GM04503 (cell line): Measurements from ENCODE around the gene KCNMA1.

Experiments
- DNase-seq: peaks from one replicate; pipeline ENCODE4 v3.0.0-alpha.2; 2012; ENCODE audit warnings: low read depth

The KCNMA1 gene

DNA sequence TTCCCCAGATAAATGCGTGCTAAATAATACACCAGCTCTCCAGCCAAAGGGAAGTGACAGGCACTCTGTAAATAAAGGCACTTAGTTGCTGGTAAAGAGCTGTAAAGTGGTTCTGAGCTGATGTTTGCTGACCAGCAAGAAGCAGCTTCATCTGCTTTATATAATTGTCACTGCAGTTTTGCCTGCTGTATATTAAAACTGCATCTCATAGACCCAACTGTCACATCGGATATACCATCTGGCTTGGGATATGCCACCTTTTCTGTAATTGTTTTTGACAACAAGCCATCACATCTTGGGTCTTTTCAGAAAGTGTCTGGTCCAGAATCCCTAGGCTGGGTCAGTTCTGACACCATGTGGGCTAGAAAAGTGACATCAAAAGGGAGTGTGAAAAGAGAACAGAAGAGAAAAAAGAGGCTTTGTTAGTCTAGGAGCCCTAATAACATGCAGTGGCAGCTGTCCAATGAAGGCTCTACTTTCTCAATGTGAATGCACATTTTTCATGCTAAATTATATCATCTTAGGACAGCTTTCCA is 697.6 kb downstream of the KCNMA1 start:
- no peak for DNase-seq

DNA sequence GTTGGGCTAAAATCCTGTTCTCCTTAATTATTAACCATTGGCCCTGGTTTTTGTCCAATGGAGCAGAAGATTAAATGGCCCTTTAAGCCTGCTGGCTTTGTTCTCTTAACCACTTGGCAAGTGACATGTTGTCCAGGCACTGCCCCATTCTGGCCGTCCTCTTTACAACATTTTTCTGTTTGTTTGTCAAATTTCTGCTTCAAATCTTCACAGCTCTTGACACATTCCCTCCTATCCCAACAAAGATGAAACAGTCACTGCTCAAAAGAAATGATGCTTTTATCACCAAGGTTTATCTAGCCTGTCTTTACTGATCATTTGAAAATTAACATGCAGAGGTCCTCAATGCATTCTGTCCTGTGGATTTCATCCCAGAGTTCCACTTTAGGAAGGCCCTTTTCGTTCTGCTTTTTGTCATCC is 700.4 kb downstream of the KCNMA1 start:
- no peak for DNase-seq

DNA sequence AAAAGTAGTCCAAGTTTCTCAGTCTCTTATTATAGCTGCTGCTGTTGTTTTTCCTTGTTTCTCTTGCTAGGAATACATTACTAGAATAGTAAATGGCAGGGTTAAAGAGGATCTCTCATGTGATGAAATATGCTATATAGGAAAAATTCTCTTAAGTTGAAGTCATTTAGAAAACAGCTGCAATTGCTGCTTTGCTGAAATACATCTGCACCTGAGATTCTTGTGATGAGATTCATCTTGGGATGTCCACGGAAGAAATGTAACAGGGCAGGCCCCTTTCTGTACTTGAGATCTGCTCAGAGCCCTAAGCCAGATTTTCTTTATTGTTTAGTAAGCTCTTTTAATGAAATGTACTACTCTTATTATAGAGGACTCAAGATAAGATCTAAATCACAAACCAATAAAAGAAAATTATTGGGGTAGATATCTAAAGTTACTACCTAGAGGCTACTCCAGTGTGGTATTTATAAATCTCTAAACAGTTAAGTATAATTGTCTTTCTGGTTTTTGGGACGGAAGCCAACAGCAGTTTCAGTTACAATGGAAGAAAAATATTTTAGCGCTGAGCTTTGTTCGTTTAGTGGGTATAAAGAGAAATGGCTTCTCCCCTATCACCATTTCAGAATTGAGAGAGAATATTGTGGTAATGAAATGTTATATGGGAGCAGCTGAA is 701.5 kb downstream of the KCNMA1 start:
- DNase-seq, result no peak

DNA sequence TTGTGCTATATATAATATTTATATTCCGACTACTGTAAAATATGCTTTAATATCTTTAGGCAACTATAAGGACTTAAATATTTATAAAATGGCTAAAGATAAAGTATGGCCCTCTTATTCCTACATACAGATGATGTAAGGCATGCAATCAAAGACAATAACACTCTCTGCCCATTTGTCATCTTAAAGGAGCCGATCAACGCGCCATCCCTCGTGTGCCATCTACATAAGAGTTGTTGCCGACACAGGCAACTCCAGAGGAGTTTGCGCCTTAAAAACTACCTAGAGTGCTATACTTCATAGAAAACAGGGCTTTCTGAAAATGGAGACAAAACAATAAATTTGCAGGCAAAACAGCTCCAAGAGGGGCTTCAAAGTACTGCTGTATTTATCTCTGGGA is 709.0 kb downstream of the KCNMA1 start:
- no peak for DNase-seq

DNA sequence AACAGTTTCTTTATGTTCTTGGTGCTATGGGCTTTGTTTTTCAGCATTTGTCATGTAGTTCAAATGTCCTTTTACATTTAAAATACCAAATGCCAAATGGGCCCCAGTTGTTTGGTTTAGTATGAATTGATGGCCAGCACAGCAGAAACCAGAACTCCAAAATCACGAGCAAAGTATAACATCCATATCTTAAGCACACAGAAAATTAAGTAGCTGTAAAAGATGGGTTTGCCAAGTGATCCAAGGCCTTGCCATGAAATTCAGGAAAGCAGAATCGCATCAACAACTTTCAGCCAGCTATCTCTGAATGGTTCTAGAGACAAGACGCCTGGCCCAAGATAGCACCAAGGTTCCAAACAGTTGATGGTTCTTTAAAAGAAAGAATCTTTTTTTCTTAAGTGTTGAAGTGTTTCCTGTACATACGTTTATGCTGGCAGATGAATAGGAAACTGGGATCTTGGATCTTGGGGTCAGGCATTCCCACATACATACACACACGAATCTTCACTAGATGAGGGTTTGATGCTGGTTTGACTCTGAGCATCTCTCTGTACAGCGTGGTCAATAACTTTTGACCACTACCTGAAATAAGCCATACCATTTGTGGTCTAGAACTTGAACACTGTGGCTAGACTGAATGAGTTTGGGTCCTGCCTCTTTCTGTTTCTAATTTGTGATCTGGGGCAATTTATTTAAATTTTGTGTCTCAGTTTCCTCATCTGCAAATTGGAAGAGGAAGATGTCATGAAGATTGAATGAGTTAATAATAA is 711.8 kb downstream of the KCNMA1 start:
- no peak for DNase-seq

DNA sequence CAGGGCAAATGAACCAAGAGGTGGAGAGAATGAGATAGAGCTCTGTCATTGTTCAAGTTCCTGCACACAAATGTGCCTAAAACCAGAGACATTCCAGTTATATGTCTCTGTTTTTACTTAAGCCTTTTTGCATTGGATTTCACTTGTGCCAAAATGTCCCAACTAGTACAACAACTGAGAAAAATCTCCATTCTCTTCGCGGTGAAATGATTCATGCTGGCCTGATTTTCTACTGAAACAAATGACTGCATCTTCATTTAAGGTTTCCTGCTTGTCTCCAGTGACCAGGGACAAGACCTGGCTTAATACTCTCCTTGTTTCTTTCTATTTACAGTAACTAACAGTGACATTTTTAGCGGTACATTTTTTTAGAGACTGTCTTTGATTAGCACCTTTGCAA is 714.9 kb downstream of the KCNMA1 start:
- no peak for DNase-seq

DNA sequence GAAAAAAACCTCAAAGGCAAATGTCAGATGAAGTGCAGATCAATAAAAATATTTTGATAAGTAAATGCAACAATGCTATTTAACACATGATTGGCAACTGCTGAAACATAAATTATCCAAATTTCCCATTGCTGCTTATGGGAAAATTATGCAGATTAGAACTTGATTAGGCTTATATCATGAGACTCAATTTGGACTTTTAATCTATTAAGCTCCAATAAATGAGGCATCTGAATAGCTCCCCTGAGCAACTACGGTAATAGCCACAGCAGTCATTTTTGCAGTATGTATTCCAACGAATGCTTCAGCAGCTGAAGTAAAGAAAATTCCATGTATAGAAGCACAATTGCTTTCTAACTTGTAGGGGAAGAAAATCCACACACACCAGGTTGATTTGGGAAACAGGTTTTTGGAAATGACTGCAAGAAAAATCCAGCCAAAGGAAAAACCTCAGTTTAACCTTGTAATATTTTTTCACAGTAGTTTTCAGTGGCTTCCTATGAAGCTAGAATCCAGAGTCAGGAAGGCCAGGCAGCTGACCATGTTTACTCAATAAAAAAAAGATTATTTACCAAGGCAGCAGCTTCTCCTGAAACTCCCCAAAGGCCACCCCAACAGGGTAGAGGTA is 716.1 kb downstream of the KCNMA1 start:
- DNase-seq, result no peak

DNA sequence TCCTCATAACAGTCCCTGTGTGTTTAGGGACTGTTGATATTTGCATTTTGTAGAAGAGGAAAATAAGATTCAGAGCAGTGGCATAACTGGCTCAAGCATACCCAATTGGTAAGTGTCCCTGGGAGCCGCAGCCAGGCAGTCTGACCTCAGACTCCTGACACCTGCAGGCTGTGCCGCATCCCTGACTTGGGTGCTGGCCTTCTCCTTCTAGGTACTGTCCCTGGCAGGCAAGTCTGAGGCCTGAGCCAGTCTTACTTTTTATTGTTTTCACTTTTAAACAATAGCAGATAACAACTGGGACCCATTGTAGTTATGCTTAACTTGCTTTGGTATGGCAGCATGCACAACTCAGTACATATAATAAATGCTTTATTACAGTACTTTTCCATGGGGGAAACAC is 717.0 kb downstream of the KCNMA1 start:
- no peak for DNase-seq

DNA sequence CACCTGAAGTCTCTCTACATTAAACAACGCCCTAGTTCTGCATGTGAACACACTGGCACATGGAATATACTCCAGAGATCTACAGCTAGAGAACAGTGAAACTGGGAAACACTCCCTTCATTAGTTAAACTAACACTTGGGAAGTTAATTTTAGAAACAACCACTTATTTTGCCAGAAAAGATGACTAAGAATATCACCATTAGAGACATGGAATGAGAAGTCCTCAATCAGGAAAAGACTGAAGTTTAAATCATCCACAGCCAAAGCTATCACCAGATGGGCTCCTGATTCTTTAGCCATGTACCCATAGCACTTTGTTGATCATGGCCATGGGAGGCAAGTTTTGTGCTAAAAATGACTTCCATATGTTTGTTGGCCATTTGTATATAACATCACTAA is 719.5 kb downstream of the KCNMA1 start:
- DNase-seq, result no peak

DNA sequence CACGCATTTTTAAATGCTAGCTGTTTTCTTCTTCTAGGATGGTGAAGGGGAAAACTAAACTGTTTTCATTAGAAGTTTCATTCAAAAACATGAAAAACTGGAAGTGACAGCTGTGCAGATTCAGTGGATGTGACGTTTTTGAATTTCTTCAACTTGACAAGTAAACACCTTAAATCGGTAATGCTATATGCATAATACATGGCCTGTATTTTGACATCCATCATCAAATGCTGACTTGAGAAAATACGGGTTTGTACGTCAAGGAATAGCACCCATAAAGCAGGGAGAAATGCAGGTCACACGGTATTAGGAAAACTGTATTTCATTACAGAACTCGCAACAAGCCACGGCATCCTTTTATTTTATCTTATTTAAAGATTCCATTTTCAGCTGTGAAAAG is 720.5 kb downstream of the KCNMA1 start:
- no peak for DNase-seq

DNA sequence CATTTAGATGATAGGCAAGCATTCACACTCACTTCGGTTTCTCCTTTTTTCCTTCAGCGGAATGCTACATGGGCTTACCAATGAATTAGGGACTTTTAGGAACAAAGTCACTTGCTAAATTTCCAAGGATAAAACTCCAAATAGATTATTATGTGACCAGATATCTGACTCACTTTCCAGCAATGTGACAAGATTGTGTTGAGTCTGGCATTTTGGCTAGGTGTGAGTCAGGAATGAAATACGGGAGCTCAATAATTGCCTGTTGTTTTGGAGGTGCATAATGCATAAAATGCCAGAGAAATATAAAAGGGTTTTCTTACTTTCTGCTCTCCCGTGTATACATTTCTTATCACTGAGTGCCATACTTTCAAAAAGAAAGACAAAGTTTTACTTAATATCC is 721.1 kb downstream of the KCNMA1 start:
- DNase-seq, result no peak

DNA sequence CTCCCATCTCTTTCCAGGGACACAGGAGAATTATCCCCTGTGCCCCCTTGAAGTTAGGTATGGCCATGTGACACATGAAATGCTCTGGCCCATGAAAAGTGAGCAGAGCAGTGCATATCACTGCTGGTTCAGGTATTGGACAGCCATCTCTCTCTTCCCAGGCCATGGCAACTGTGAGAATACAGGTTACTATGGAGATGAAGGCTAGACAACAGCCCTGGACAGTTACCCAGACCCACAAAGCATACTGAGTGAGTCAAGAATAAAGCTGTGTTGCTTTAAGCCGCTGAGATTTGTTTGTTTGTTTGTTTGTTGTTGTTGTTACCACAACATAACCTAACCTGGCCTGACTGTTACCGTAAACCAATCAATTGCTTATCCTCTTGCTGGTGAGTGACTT is 722.3 kb downstream of the KCNMA1 start:
- no peak for DNase-seq

DNA sequence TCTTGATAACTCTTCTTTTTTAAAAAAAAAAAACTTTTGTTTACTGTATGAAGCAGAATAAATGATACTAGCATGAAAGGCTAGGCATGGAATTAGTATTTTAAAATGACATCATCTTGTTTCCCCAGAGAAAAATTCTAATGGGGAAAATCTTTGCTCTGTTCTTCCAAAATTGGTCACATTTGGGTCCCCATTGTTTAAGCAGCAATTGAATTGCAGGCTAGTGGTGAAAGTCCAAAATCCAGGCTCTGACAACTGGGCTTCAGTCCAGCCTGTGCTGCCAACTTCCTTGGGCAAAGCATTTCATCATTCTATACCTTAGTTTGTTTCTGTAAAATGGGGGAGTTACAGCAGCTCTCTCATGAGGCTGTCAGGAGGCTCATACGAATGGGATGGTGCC is 726.4 kb downstream of the KCNMA1 start:
- DNase-seq, result no peak

DNA sequence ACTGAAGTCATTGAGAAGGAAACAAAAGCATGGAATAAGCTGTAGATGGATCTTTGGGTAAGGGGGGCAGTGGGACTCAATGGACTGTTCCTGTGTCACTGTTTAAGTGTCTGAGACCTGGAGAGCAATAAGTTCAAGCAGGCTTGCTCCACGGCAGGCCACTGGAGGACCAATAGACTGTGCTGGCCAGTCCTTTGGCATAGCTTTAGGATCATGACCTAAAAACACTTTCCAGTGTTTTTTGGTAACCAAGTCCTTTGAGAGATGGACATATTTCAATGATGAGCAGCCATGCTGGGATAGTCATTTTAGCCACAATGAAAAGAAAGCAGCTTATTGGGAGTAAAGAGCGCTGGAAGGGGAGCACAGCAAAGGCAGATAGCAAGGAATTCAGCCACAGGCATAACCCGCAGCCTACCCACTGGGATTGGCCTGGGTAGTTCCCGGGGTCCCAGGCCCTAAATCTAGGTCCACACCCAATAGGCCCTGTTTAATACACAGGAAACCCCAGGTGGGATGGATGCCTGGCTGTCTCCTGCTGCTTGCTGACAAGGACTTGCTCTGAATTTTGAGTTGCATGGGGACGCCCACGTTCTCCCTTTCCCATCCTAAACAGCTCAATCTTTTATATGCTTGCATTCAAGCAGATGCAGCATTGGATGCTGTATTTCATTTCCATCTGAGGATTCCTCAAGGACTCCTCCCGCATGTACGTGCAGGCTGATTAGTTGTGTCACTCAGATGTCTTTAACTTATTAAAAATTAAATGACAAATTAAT is 727.2 kb downstream of the KCNMA1 start:
- DNase-seq, result no peak

DNA sequence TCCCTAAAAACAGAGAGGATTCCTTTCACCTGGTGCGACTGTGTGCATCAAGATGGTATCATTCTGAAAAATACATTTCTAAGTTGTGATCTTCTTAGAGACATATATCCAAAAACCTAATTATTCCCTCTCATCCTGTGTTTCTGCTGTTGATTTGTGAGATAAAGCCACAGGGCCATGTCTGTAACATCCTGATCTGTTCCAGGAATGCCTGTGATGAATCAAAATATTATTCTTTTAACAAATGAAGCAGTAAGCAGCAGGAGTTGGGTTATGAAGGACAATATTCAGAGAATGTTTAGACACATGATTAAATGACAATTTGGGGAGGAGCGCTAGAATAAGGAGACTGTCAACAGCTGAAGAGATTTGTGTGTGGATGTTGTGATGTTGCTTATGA is 731.4 kb downstream of the KCNMA1 start:
- no peak for DNase-seq

DNA sequence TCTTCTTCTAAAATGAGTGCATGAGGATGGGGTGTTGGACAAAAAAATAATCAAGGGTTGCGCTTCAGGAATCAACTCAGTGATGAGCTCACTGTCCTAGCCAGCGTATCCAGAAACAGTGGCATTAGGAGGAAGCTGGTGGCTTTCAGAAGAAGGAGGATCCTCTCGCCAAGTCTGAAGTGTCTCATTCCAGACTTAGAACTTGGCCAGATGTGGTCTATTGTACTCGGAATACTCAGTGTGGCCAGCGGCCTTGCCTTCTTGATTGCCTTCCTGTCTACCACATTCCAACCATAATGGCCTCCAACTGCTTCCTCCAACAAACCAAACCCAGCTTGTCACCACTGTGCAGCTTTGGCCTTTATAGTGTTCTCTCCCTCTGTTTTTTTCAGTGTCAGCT is 732.4 kb downstream of the KCNMA1 start:
- no peak for DNase-seq

DNA sequence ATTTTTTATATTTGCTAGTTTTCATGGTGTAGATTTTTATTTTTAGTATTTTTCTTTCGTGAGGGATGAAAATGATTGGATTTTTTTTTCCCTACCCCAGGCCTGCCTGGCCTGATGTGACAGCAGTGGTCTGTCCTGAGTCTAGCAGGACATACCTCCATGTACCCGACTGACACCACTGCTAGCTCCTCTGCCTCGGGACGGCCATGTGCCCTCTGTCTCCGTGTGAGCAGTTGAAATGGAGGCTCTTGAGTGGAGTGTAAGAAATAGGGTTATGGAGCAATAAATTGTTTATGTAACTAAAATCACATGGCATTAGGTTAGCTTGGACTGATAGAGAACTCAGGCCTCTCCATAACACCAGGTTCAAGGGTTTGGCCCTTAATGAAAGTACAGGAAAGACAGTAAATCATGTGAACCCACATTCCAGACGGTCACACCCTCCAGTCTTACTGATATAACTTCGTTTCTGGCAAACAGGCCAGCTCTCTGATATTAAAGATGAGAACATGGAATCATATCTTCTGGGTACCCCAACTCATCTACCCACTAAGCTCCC is 734.1 kb downstream of the KCNMA1 start:
- no peak for DNase-seq

DNA sequence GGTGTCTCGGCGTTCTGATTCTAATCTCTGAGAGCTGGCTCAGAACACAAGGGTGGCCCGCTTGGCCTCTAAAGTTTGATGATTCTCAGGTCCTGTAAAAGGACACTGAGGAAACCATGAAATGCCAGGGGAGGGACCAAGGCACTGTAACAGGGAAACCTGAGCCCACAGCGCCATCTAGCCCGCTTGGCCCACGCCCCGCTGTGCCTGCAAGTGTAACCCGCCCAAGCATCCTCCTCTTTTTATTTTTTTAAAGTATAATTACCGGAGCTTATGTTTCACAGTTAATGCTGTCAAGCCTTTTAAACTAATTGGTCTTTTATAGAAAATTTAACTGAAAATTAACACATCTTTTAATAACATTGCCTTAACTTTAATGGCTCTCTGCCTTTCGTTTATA is 734.7 kb downstream of the KCNMA1 start:
- no peak for DNase-seq

DNA sequence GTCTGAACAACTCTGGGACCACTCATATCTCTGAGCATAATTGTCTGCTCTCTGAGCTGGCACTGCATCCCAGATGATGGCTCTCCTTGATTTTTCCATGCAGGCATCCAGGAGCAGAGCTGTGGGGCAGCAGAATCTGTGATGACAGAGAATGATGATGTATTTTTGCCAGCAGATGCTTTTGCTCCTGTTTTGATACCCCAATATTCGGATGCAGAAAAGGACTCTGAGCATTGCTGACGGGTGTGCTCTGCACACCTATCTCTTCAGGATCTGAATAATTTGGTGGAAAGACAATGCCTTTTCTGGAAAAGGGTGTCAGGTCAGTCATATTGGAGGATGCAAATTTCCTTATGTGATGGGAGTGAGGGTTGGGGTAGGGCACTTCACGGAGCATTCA is 735.9 kb downstream of the KCNMA1 start:
- DNase-seq, result no peak

DNA sequence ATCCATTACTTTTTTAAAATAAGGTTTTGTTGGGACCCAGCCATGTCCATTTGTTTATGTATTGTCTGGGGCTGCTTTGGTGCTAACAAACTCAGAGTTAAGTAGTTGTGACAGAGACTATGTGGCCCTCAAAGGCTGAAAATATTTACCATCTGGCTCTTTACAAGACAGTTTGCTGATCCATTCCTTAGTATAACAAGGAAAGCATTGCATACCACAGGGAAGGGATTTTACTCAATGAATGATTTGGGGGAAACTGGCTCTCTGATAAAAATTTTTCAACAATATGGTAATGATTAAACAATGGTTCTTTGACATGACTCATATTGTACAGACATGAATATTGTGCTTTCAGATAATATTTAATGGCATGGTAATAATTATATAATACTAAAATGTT is 738.1 kb downstream of the KCNMA1 start:
- DNase-seq, result peak; percentile 24

DNA sequence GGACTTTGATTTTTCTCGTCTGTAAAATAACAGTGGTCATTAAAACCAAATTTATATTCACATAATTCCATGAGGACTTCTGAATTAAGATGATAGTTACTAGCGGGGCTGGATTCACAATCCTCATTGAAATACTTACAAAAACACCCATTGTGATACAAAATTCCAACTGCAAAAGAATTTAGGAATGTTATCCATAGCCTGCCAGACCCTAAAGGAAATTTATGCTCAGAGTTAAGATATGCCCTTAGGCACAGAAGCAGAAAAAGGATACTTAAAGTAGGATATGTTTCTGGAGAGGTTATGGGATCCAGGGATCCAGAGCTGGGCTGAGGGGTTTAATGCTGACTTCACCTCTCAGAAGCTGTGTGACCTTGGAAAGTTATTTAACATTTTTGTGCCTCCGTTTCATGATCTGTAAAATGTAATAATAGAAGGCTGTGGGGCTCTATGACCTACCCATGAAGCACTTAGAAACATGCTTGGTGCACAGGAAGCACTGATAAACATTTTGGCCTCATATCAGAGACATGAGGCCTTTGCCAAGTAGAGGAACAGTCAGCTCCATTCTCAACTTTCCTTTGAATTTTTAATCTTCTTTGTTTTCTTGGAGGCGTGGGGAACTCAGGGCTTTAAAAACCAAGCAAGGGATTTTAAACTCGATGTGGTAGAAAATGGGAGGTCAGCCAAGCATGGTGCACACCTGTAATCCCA is 744.7 kb downstream of the KCNMA1 start:
- DNase-seq, result no peak
